Measurements from ENCODE around the gene MTRR.

The MTRR gene

GRCh38 chr5:7868773-7869473, at the start of gene MTRR, which contains the start of gene FASTKD3 (continued):
- no peak for TF ChIP-seq ZNF560 (tag by site-specific recombination; IDR thresholded peaks at IDR 0.05; ENCODE audit: borderline replicate concordance)
- 0 out of 2 replicates have a peak, but pooled peaks have one; percentile 76 for TF ChIP-seq ZNF692 (tag by site-specific recombination; IDR thresholded peaks at IDR 0.05)
- peak; percentile 86 for TF ChIP-seq SCRT2 (tag by site-specific recombination; IDR thresholded peaks at IDR 0.05)
- no peak for TF ChIP-seq ZNF571 (tag by site-specific recombination; IDR thresholded peaks at IDR 0.05)
- TF ChIP-seq AEBP2 (tag by site-specific recombination; IDR thresholded peaks at IDR 0.05; ENCODE audit: borderline replicate concordance): peak; percentile 11; the same call in 1 of the 2 replicates
- TF ChIP-seq MZF1 (tag by site-specific recombination; IDR thresholded peaks at IDR 0.05; ENCODE audit: borderline replicate concordance): no peak
- TF ChIP-seq ZNF791 (tag by site-specific recombination; IDR thresholded peaks at IDR 0.05): no peak
- TF ChIP-seq ZNF48 (tag by site-specific recombination; IDR thresholded peaks at IDR 0.05): no peak
- no peak for TF ChIP-seq HOXC10 (CRISPR knock-in tag; IDR thresholded peaks at IDR 0.05)
- TF ChIP-seq ZNF529 (tag by site-specific recombination; IDR thresholded peaks at IDR 0.05; ENCODE audit: insufficient replicate concordance): no peak
- peak; percentile 93 for TF ChIP-seq ZNF600 (tag by site-specific recombination; IDR thresholded peaks at IDR 0.05)
- TF ChIP-seq ZNF510 (tag by site-specific recombination; IDR thresholded peaks at IDR 0.05; ENCODE audit: insufficient replicate concordance): no peak
- no peak for TF ChIP-seq ZNF19 (tag by site-specific recombination; IDR thresholded peaks at IDR 0.05; ENCODE audit: low read depth)
- no peak for TF ChIP-seq SCRT1 (tag by site-specific recombination; IDR thresholded peaks at IDR 0.05; ENCODE audit: borderline replicate concordance)
- no peak for TF ChIP-seq ZNF707 (tag by site-specific recombination; IDR thresholded peaks at IDR 0.05)
- TF ChIP-seq EGR2 (tag by site-specific recombination; IDR thresholded peaks at IDR 0.05; ENCODE audit: low read depth): no peak; the same call in 1 of the 2 replicates
- peak; percentile 98 for TF ChIP-seq GLIS1 (tag by site-specific recombination; IDR thresholded peaks at IDR 0.05)
- TF ChIP-seq GFI1B (tag by site-specific recombination; IDR thresholded peaks at IDR 0.05): no peak
- 0 out of 2 replicates have a peak, but pooled peaks have one; percentile 36 for TF ChIP-seq BCL11B (tag by site-specific recombination; IDR thresholded peaks at IDR 0.05; ENCODE audit: low read depth)
- no peak for TF ChIP-seq KLF1 (tag by site-specific recombination; IDR thresholded peaks at IDR 0.05)
- TF ChIP-seq ZNF24 (tag by site-specific recombination; IDR thresholded peaks at IDR 0.05): no peak
- no peak for TF ChIP-seq ZNF544 (tag by site-specific recombination; IDR thresholded peaks at IDR 0.05)
- TF ChIP-seq ZBTB8A (tag by site-specific recombination; IDR thresholded peaks at IDR 0.05): peak; percentile 89
- TF ChIP-seq TCF7L2 (IDR thresholded peaks at IDR 0.05; ENCODE audit: borderline replicate concordance, low read depth, low read length): no peak
- no peak for TF ChIP-seq MYNN (tag by site-specific recombination; IDR thresholded peaks at IDR 0.05; ENCODE audit: borderline replicate concordance)
- no peak for TF ChIP-seq ZNF521 (tag by site-specific recombination; IDR thresholded peaks at IDR 0.05)
- peak; percentile 95 for TF ChIP-seq ZNF335 (tag by site-specific recombination; conservative IDR thresholded peaks at IDR 0.05)
- no peak for TF ChIP-seq ZNF302 (tag by site-specific recombination; IDR thresholded peaks at IDR 0.05; ENCODE audit: low read depth)
- no peak for TF ChIP-seq BCL11A (tag by site-specific recombination; IDR thresholded peaks at IDR 0.05; ENCODE audit: low read depth)
- TF ChIP-seq ZNF561 (tag by site-specific recombination; IDR thresholded peaks at IDR 0.05; ENCODE audit: borderline replicate concordance): peak; percentile 87
- TF ChIP-seq ZNF558 (tag by site-specific recombination; IDR thresholded peaks at IDR 0.05): no peak
- no peak for TF ChIP-seq BCL6B (tag by site-specific recombination; IDR thresholded peaks at IDR 0.05)
- no peak for TF ChIP-seq PBX3 (CRISPR knock-in tag; IDR thresholded peaks at IDR 0.05)

Measured in HEK293 (cell line).